Myocyte (in vitro differentiated cells): ENCODE measurements around the gene AQR. TPM values are rescaled to one million over a fixed set of nuclear protein-coding genes. Genes with fewer than 3 reads are reported as not detected.
A peak's percentile ranks its signal among the peaks of the same experiment; 100 is the strongest.

Source experiments
- DNase-seq: peaks from one replicate; pipeline ENCODE4 v3.0.0-alpha.2; 2012; ENCODE audit warnings: low read depth
- total RNA-seq: library from RNA; depleted of rRNA; stranded (reverse); fragments of >200 nt; gene quantifications from 2 replicates; pipeline ENCODE4 v1.2.3, GENCODE V29; 2014

Gene AQR
- total RNA-seq, 1 donor from 2014 or later: 24.1 TPM

DNA sequence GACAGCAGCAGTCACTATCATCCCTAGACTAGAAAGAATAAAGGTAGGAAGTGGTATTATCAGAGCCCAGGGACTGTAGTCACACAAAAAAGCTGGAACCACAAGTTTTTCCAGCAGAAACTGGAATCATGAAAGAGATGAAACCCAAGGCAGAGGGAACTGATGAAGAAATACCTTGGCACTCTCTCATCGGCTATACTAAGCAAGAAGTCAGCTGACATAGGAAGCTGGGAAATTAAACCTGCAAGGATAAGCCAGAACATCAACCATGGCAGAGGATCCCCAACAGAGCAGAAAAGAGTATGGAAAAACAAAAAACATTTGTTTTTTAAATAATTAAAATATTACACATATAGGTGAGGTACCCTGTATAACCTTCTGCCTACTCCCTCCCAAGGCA is 86.5 kb downstream of the AQR start:
- DNase-seq: peak; percentile 5

DNA sequence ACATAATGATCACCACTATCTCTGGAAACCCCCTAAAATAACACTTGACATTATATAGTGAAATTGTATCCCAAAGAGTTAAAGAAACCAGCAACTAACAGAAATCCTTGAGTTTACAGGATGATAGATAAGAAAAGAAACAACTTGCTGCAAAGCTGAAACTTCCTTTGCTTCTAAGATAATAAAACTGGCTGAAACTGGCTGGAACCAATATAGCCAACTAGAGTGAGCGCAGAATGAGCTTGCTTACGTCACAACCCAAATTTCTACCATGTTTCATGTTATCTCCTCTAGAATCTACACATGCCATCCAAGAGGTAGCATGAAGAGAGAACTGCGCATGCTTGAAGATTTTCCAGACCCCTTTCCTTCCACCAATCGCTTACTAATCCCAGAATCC is 90.4 kb downstream of the AQR start:
- DNase-seq: no peak

- no peak for DNase-seq
Observed at GRCh38 chr15:34876640-34877039, 92.9 kb downstream of the AQR start.

- DNase-seq: no peak
Observed at GRCh38 chr15:34869110-34869509, 100.4 kb downstream of the AQR start.

DNA sequence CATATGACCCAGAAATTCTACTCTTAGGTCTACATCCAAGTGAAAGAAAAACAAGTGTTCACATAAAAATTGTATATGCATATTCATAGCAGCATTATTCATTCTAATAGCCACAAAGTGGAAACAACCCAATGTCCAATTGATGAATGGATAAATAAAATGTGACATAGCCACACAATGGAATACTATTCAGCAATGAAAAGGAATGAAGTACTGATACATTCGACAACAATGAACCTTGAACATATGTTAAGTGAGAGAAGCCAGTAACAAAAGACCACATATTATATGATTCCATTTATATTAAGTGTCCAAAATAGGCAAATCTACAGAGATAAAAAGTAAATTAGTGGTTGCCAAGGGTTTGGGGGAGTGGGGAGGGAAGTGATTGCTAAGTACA is 104.0 kb downstream of the AQR start:
- DNase-seq: no peak

DNA sequence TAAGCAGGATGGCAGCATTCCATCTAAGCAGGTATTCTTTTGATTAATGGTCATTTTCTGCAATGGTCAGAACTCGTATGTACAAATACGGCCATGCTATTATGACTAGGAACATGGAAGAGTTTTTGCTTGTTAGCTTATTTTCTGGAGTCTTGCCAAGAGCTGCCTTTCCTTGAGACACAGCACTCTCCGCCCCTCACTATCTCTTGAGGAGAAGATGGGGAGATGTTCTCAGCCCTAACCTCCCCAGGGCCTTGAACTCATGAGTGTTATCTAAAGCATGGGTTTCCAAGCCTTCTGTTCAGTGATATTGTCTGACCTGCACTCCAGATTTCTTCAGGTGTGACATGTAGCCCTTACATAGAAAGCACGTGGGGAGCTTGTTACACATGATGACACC is 108.3 kb downstream of the AQR start:
- no peak for DNase-seq

GRCh38 chr15:34855893-34856292 is 113.6 kb downstream of the AQR start:
- peak; percentile 63 for DNase-seq

- DNase-seq: peak; percentile 59
Observed at GRCh38 chr15:34855413-34855812, 114.1 kb downstream of the AQR start.

DNA sequence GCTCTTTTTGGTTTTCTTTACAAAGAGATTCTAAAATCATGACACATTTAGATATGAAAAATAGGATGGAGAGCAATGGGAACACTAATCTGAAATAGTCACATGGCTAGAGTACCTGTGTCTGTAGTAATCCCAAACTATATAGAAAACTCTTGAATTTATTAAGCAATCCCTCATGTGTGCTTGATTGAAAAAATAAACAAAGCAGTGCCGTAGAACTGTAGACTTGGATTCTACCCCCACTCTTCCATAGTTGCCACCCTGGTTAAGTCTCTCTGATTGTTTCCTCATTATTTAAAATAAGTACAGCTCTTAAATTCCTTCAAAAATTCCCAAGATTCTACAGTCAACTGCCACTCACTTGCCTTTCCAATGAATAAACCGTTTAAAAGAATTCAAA is 115.3 kb downstream of the AQR start:
- DNase-seq: no peak

GRCh38 chr15:34853001-34853758 is 116.4 kb downstream of the AQR start:
- DNase-seq: no peak

GRCh38 chr15:34851751-34852150 is 117.8 kb downstream of the AQR start:
- no peak for DNase-seq

DNA sequence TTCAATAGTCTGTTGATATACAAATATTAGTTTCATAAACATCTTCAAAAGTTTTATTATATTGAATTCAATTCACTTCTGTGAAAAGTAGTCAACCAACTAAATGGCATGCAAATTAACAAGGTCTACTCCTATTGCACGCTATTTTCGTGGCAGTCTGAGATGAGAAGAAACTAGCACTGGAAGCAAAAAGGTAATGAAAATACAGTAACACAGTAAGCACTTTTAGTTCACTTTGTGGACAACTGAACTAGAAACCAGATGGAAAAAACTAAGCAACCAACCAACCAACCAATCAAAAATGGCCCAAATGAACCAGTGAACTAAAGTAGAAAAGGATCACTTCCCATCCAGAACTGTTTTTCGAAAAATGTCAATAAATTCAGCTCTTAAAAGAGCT is 118.5 kb downstream of the AQR start:
- DNase-seq: no peak

- peak; percentile 55 for DNase-seq
Observed at GRCh38 chr15:34850121-34850520, 119.4 kb downstream of the AQR start.

DNA sequence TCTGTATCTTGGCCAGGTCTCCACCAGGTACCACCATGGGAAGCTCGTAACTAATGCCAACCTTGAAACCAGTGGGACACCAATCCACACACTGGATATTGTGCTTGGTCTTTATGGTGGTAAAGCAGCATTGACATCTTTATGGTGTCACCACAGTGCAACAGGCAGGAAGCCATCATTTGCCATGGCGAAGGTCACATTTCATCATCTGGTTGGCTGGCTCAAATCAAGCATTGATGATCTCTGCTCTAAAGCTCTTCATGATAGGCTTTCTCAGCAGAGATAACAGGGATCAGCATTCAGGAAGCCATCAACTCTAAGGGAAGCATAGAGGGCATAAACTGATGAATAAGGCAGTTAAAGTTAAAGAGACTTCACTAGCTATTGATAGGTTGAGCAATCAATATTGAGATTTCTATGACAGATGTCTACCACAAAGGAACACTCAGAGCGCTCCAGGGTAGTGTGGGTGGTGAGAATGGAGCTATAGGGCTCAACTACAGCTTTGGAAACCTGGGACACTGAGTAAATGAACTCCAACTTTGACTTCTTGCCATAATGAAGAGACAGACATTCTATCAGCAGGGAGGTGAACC is 120.1 kb downstream of the AQR start:
- no peak for DNase-seq

GRCh38 chr15:34847598-34847997 is 121.9 kb downstream of the AQR start:
- DNase-seq: no peak

DNA sequence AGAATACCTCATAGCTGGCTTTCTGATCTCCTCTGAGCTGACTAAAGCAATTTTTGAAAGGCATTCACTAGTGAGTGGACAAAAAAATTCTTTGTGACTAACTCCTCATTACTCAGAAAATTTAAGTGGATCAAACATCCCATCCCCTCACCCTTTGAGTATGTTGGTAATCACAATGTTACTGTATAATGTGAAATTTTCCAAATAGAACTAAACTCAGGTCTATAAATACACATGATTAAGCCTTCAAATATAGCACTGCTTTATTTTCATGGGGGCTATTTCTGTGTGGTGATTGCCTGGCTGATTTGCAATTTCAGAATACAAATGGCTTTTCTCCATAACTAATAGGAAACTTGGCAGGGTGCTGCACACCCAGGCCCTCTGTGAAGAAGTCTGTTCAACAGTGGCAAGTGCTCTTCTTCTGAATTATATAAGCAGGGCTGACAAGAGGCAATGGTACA is 128.2 kb downstream of the AQR start:
- peak; percentile 37 for DNase-seq

DNA sequence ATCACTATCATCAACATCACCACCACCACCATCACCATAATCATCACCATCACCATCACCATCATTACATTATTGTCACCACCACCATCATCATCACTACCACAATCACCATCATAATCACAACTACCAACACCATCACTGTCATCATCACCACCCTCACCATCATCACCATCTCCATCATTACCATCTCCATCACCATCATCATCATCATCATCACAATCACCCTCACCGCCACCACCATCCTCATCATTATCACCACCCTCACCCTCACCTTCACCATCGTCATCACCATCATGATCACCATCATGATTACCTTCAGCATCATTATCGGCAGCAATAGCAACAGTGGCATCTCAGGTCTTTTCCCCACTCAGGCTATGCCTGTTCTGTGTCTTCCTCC is 131.3 kb downstream of the AQR start:
- DNase-seq: no peak

DNA sequence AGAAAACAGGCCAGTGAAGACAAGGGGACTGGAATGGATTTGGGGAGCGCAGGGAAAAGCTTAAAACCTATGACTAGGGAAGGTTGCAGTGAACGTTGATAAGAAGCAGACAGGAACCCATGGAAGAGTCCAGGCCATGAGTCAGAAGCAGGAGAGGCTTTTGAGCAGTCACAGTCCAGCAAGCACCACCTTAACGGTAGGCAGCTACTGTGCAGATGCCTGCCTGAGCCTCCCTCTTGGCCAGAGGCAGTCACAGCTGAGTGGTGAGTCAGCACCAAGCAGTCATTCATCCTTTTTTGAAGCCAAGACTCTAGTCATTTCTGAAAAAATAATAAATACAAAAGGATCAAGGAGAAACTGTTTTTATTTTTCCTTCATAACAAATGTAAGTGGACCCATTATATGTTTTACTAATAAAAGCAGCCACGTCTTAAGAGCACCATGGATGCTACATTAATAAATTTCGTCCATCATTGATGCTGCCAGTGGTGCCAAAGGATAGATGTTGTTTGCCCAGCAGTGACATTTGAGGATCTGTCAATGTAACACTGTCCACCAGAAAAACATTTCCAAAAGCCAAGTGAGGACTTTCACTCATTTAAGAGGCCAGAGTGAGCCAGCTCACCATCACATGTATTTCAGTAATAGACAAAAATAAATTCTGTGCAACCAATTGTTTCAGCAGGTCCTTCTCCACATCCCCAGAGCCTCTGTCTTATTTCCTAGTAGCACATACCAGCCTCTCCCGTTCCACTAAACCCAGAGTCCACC is 132.1 kb downstream of the AQR start:
- DNase-seq: peak; percentile 71

DNA sequence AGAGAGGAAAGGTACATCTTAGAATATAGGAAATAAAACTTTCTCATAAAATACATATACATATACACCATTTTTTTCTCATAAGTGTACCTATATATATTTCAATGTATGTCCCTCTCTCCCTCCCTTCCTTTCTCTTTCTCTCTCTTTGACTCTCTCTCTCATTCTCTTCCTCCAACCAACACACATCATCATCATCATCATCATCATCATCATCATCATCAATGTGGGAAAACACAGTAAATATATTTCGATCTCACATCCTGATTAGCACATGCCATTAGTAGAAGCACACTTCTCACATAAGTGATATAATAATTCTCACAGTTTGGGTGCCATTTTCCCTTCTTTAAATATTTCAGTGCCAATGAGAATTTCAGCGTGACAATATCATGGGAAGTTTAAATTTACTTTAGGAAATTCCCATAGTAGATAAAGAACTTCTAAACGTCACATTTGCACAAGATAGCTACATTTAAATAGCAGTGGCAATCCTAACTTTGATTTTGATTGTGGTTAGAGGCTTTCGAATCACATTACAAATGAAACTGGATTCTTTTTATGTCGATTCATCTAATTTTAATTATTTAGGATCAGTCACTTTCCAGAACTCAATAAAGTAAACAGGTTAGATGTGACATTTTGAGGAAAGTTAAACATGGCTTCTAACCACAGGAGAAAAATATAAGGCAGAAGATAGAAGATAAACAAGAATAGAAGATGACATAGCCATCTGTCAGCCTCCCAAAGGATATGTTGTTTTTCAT is 141.2 kb downstream of the AQR start:
- DNase-seq: no peak

DNA sequence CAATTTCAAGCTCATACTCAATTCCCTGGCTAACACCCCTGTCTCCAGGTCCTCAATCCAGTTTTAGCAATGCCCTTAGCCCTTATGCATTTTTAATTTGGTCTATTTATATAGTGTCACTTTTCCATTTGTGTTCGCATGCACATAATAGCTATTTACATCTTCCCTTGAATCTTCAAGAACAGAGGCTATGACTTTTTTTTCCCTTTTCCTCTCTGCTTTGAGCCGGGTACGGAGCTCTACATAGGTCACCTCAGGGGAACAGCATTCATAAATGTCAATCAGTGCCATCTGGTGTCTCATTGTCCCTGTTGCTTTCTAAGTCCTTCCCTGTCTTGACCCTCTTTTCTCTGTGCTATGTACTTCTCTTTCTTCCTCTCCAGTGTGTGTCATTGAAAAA is 147.7 kb downstream of the AQR start:
- DNase-seq: no peak

DNA sequence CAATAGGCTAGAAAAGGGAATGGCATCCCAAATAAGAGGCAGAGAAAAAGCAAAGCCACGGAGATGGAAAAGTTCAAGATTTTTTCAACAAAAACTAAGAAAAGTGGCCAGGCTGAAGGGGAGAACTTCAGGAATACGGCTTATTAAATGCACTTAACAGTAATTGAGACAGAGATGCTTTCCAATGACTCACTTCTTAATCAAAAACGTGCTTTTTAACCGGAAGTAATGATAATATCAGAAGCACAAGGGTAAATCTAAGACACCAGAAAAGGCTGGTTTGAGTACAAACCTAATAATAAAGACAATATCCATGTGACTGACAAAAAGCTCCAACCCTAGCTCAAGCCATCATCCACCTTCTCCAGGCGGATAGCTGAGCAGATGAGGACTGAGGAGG is 149.4 kb downstream of the AQR start:
- no peak for DNase-seq

DNA sequence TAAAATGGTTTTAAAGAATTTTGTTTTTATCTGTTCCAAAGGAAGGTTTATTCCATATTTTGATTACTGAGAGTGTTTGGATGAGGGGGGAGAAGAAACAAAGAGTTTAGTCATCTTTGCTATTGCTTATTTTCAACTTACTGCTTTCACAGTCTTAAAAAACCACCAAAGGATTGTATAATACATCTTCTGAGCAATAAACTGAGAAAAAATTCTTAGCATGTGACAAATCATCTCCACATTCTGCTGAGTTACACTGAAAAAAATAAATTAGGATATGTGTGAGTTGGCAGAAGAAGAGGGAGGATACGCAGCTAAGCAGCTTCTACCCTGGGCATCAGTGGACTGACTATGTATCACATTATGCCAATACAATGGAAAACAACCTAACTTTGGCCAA is 151.0 kb downstream of the AQR start:
- DNase-seq: no peak
